ENCODE data around the gene IMMP2L.

DNA sequence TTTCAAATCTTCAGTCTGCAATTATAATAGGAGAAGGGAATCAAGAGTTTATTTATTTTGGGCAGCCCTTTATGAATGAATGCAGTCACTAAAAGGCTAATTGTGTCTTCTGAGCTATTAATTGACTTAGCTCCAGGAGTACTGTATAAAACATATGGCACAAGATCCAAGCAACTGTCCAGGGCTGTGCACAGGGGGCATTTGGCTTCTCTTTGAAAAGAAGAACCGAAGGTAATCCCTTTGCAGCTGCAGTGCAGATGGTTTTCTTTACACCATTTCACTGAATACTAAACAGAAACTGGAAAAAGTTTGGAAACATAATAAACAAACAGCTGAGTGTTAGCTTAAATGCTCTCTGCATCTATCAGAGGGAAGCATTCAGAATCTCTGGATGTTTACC is 753.9 kb downstream of the IMMP2L start:
- TF ChIP-seq, protein P1, sequence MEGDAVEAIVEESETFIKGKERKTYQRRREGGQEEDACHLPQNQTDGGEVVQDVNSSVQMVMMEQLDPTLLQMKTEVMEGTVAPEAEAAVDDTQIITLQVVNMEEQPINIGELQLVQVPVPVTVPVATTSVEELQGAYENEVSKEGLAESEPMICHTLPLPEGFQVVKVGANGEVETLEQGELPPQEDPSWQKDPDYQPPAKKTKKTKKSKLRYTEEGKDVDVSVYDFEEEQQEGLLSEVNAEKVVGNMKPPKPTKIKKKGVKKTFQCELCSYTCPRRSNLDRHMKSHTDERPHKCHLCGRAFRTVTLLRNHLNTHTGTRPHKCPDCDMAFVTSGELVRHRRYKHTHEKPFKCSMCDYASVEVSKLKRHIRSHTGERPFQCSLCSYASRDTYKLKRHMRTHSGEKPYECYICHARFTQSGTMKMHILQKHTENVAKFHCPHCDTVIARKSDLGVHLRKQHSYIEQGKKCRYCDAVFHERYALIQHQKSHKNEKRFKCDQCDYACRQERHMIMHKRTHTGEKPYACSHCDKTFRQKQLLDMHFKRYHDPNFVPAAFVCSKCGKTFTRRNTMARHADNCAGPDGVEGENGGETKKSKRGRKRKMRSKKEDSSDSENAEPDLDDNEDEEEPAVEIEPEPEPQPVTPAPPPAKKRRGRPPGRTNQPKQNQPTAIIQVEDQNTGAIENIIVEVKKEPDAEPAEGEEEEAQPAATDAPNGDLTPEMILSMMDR (conservative IDR thresholded peaks at IDR 0.05; ENCODE audit: low read depth, low read length), result no peak
- no peak for TF ChIP-seq POLR2A (IDR thresholded peaks at IDR 0.05; ENCODE audit: low read depth, low read length)
- TF ChIP-seq RFX5 (IDR thresholded peaks at IDR 0.05; ENCODE audit: low read depth, low read length), result no peak
- TF ChIP-seq CEBPB (IDR thresholded peaks at IDR 0.05; ENCODE audit: low read depth, low read length), result no peak
- TF ChIP-seq, protein P2, sequence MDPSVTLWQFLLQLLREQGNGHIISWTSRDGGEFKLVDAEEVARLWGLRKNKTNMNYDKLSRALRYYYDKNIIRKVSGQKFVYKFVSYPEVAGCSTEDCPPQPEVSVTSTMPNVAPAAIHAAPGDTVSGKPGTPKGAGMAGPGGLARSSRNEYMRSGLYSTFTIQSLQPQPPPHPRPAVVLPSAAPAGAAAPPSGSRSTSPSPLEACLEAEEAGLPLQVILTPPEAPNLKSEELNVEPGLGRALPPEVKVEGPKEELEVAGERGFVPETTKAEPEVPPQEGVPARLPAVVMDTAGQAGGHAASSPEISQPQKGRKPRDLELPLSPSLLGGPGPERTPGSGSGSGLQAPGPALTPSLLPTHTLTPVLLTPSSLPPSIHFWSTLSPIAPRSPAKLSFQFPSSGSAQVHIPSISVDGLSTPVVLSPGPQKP (IDR thresholded peaks at IDR 0.05; ENCODE audit: borderline replicate concordance, low read depth, low read length), result no peak
- TF ChIP-seq MAFK (IDR thresholded peaks at IDR 0.05; ENCODE audit: low read depth, low read length), result no peak
- TF ChIP-seq MXI1 (IDR thresholded peaks at IDR 0.05; ENCODE audit: borderline replicate concordance, low read depth, low read length), result no peak
- TF ChIP-seq USF2 (IDR thresholded peaks at IDR 0.05; ENCODE audit: low read depth, low read length), result no peak
- no peak for TF ChIP-seq BHLHE40 (IDR thresholded peaks at IDR 0.05; ENCODE audit: low read depth, low read length)
- no peak for TF ChIP-seq MAZ (IDR thresholded peaks at IDR 0.05; ENCODE audit: borderline replicate concordance, low read depth, low read length)
- no peak for TF ChIP-seq RCOR1 (IDR thresholded peaks at IDR 0.05; ENCODE audit: insufficient replicate concordance, low read length)
- TF ChIP-seq SMC3 (IDR thresholded peaks at IDR 0.05; ENCODE audit: low read depth, low read length), result no peak
- TF ChIP-seq RAD21 (IDR thresholded peaks at IDR 0.05; ENCODE audit: low read length), result no peak
